Cortex of kidney (tissue), 1 donor: Measurements from ENCODE around the gene DNAJA4.

ENCODE experiments used
- DNase-seq: peaks from one replicate; lab custom pipeline; 2025; lab: John Stamatoyannopoulos, UW

Gene DNAJA4

GRCh38 chr15:78280319-78281072 lies 16.1 kb downstream of the DNAJA4 start:
- no peak for DNase-seq

GRCh38 chr15:78282324-78282723 lies 18.0 kb downstream of the DNAJA4 start:
- no peak for DNase-seq

- DNase-seq, result no peak
Observed at GRCh38 chr15:78284758-78285157, 20.4 kb downstream of the DNAJA4 start.

GRCh38 chr15:78290222-78290621 lies 25.9 kb downstream of the DNAJA4 start:
- no peak for DNase-seq

- DNase-seq, result no peak
Observed at GRCh38 chr15:78291052-78291451, 26.7 kb downstream of the DNAJA4 start.

- DNase-seq, result no peak
Observed at GRCh38 chr15:78291698-78292097, 27.3 kb downstream of the DNAJA4 start.

GRCh38 chr15:78292219-78292618 lies 27.9 kb downstream of the DNAJA4 start:
- DNase-seq, result no peak

- no peak for DNase-seq
Observed at GRCh38 chr15:78299101-78299930, 35.0 kb downstream of the DNAJA4 start, which contains the start of gene SKIC8. Gene SKIC8 (minus strand): TSS chr15:78299609. CDS start chr15:78295686, 3,923 bp downstream.

- DNase-seq, result no peak
Observed at GRCh38 chr15:78301326-78301725, 37.0 kb downstream of the DNAJA4 start.

GRCh38 chr15:78301828-78302227 lies 37.5 kb downstream of the DNAJA4 start:
- DNase-seq, result no peak

GRCh38 chr15:78302579-78303312 lies 38.4 kb downstream of the DNAJA4 start:
- no peak for DNase-seq

GRCh38 chr15:78304216-78305066 lies 40.1 kb downstream of the DNAJA4 start:
- no peak for DNase-seq

GRCh38 chr15:78306176-78306774 lies 41.9 kb downstream of the DNAJA4 start:
- DNase-seq, result no peak

GRCh38 chr15:78307976-78308375 lies 43.6 kb downstream of the DNAJA4 start:
- DNase-seq, result no peak

- DNase-seq, result no peak
Observed at GRCh38 chr15:78308422-78309032, 44.2 kb downstream of the DNAJA4 start.

- DNase-seq, result no peak
Observed at GRCh38 chr15:78311292-78311691, 46.9 kb downstream of the DNAJA4 start.

GRCh38 chr15:78312536-78312935 lies 48.2 kb downstream of the DNAJA4 start:
- DNase-seq, result no peak

- DNase-seq, result no peak
Observed at GRCh38 chr15:78312957-78313356, 48.6 kb downstream of the DNAJA4 start.

- no peak for DNase-seq
Observed at GRCh38 chr15:78313383-78313782, 49.0 kb downstream of the DNAJA4 start.

- DNase-seq, result no peak
Observed at GRCh38 chr15:78314181-78314581, 49.8 kb downstream of the DNAJA4 start.
